Lower leg skin (tissue), 4 donors: Measurements from ENCODE around the gene STN1. TPM values are rescaled to one million over a fixed set of nuclear protein-coding genes. Genes with fewer than 3 reads are reported as not detected.

Experiments
- DNase-seq, 2 donors: peaks; one replicate each; pipeline ENCODE4 v3.0.0-alpha.2; 2019; ENCODE audit warnings: low spot score in 2 of 2
- H3K4me3 ChIP-seq: fragments of 200-600 bp; sonication (generic); 2 replicates; pipeline ENCODE4 v1.5.1; 2017; ENCODE audit warnings: mild to moderate bottlenecking, low read depth; ENCODE audit not compliant: poor library complexity, severe bottlenecking
- POLR2A ChIP-seq, 2 donors: fragments of 450-650 bp; IDR thresholded peaks; one replicate each; pipeline ENCODE4 v1.6.1; 2016 to 2017; ENCODE audit warnings: antibody characterized with exemption in 2 of 2, mild to moderate bottlenecking in 1 of 2, moderate library complexity in 1 of 2
- WGBS, 2 donors: methylation state at CpG; one replicate each; pipeline ENCODE4 v1.1.5; 2018; 5-methylcytosine and 5-hydroxymethylcytosine counted together
- intact Hi-C: fragments of 100-400 bp; cut with DNase I; formaldehyde crosslinking; loops from one replicate; pipeline ENCODE4 v1.15.0; 2023; ENCODE audit warnings: low total_unique reads
- total RNA-seq, 4 donors: library from RNA; depleted of rRNA; stranded (reverse); fragments of >200 nt; gene quantifications; one replicate each; pipeline ENCODE4 v1.1.0, GENCODE V29; 2016
- TF ChIP-seq, protein P1 (sequence below), 3 donors: fragments of 450-650 bp; IDR thresholded peaks; one replicate each; pipeline ENCODE4 v1.5.1; 2016; ENCODE audit warnings: antibody characterized with exemption in 3 of 3, mild to moderate bottlenecking in 3 of 3, moderate library complexity in 2 of 3

STN1 gene
- total RNA-seq, 4 donors from 2014 or later: 13.0 to 33.3 (median 18.4) TPM

DNA sequence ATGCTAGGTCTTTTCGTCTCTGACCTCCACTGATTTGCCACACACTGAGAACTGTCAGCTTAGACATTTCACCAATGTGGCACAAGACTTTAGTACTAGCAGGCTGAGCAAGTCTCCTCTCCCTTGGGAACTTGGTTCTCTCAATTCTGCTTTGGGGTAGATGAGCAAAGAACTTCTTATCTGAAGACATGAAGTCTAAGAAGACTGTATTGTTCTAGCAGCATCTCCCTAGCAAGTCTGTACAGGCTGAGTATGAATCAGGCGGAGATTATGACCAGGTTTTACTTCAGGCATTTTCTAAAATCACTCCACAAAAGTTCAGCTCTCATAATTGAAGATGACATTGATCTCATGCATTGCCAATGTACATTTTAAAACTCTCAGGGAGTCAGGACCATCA, 23.8 kb upstream of the STN1 start:
- no peak for DNase-seq
- H3K4me3 ChIP-seq: no peak overlapping the region
- 39 to 44% methylated on average over 2 of the region's 2 CpGs for WGBS, 2 donors
- TF ChIP-seq, protein P1, sequence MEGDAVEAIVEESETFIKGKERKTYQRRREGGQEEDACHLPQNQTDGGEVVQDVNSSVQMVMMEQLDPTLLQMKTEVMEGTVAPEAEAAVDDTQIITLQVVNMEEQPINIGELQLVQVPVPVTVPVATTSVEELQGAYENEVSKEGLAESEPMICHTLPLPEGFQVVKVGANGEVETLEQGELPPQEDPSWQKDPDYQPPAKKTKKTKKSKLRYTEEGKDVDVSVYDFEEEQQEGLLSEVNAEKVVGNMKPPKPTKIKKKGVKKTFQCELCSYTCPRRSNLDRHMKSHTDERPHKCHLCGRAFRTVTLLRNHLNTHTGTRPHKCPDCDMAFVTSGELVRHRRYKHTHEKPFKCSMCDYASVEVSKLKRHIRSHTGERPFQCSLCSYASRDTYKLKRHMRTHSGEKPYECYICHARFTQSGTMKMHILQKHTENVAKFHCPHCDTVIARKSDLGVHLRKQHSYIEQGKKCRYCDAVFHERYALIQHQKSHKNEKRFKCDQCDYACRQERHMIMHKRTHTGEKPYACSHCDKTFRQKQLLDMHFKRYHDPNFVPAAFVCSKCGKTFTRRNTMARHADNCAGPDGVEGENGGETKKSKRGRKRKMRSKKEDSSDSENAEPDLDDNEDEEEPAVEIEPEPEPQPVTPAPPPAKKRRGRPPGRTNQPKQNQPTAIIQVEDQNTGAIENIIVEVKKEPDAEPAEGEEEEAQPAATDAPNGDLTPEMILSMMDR (IDR thresholded peaks at IDR 0.05): no peak
- TF ChIP-seq POLR2A (IDR thresholded peaks at IDR 0.05): no peak
- intact Hi-C loops: no loop called here

DNA sequence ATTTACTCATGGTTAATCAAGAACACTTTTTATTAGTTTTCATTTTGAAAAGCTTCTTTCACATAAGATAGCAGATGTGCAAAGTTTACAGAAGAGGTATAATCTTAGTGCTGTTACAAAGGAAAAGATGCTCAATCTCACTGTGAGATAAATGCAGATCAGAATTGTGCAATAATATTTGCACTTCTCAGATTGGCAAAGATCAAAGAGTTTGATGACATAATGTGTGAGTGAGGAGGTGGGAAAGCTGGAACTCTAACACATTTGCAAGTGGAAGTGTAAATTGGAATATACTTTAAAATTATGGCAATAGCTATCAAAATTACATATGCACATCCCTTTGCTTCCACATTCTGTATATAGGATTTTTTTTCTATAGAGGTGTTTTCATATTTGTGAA, 21.5 kb upstream of the STN1 start:
- no peak for TF ChIP-seq POLR2A (IDR thresholded peaks at IDR 0.05)
- TF ChIP-seq, protein P1 (IDR thresholded peaks at IDR 0.05): no peak
- intact Hi-C loops: no loop called here
- no peak for DNase-seq
- no peak overlapping the region for H3K4me3 ChIP-seq

DNA sequence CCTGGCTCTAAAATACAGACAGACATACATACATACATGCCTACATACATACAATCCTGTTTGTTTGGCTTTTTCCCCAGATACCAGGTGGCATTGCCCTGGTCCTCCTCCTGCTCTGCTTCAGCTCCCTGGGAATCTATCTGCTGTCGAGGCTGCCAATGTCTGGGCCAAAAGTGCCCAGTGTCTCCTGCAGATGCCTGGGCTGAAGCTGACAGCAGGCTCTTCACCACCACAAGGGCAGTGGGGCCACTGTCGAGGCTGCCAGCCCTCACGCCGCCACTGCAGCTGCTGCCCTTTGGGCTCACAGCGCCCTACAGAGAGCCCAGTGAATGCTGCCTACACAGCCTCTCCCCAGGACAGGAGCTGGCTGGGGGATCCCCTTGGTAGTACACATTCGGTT, 18.0 kb upstream of the STN1 start:
- TF ChIP-seq, protein P1 (IDR thresholded peaks at IDR 0.05): no peak
- no peak for TF ChIP-seq POLR2A (IDR thresholded peaks at IDR 0.05)
- 65 to 82% methylated on average over 6 of the region's 6 CpGs for WGBS, 2 donors
- no peak for DNase-seq
- H3K4me3 ChIP-seq: no peak overlapping the region
- intact Hi-C loops: loop anchor here (2.0 kb wide), 1 partner anchor 57 kb away; no protein-coding TSS in a partner anchor

DNA sequence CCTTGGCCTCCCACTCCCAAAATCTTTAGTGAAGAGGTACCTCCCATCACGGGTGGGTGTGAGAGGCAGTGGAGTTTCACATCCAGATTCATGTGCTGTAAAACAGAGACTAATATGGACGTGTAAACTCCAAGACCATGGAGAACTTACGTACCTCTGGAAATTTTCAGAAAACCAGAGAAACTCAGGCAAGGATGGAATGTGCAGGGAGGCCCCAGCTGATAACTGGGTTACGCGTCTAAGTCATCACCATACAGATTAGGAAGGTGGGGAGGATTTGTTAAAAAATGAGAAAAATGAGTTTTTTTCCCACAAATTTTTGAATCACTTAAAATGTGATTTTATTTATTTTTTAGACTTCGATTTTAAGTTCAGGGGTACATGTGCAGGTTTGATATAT, 16.3 kb upstream of the STN1 start:
- intact Hi-C loops: no loop called here
- DNase-seq: no peak
- WGBS, 2 donors: 93 to 94% methylated on average over 6 of the region's 6 CpGs
- H3K4me3 ChIP-seq: no peak overlapping the region
- TF ChIP-seq, protein P1 (IDR thresholded peaks at IDR 0.05): no peak

DNA sequence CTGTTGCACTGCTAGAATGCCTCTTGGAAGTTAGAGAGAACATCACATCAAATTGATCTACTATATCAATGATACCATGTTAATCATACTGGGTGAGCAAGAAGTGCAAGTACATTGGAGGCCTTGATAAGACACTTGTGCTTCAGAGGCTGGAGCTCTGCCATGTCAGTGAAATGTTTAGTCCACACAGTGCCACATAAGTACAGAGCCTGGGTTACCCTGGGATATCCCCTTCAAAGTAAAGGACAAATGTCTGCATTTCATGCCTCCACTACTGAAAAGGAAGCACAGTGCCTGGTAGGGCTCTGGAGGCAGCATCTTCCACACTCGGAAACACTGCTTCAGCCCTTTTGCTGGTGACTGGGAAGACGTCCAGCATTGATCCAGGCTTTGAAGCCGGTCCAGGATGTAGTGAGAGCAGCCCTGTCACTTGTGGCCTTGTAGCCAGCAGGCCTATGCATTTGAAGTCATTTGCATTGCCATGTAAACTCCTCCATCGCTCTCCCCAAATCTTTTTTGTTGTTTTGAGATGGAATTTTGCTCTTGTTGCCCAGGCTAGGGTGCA, 15.7 kb upstream of the STN1 start:
- intact Hi-C loops: no loop called here
- no peak for TF ChIP-seq POLR2A (IDR thresholded peaks at IDR 0.05)
- TF ChIP-seq, protein P1 (IDR thresholded peaks at IDR 0.05): no peak
- DNase-seq: no peak

DNA sequence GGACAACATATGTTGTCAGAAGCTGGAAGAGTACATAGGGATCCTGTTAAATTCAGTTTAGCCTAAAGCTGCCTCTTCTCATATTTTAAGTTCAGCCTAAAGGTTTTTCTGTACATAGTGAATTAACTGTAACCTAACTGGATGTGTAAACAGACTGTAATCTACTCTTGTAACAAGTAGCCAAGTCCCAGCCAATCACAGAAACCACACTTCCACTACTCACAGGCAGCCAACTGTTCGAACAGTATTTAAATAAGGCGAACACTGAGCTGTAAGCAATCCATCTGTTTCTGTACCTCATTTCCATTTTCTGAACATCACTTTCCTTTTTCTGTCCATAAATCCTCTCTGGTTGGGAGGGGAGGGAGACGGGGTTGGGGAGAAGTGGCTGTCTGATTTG, 15.0 kb upstream of the STN1 start:
- TF ChIP-seq, protein P1 (IDR thresholded peaks at IDR 0.05): no peak
- TF ChIP-seq POLR2A (IDR thresholded peaks at IDR 0.05): no peak
- DNase-seq: no peak
- H3K4me3 ChIP-seq: no peak overlapping the region
- intact Hi-C loops: no loop called here
- 84 to 86% methylated on average over 3 of the region's 3 CpGs for WGBS, 2 donors

More for the DNA sequence above, 15.7 kb upstream of the STN1 start:
- H3K4me3 ChIP-seq: no peak overlapping the region
- 69% methylated on average over 4 of the region's 4 CpGs for WGBS, 2 donors
